ENCODE data around the gene ANO4.
"Not testable (repeated sequence)": the region's sequence is repeated elsewhere in the genome, so short reads cannot be mapped to it uniquely, and the experiment has no call there.

The ANO4 gene

DNA sequence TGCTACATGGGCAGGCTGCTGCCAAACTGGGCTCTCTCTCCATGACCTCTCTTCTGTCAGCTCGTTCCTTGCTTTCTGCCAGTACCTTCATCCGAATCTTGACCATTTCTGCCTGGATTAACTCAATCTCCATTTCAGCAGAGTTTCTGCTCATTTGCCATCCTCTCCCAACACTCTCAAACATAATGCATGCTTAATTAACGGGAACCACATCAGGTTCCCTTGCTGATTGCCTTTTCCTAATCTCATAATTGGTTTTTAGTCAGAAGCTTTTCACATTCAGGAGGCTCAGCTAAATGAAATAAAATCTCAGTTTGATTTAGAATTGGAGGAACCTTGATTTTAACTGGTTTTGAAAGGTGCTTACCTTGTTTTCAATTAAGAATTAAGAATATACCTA lies 288.1 kb downstream of the ANO4 start:
- no peak for DNase-seq (ENCODE audit: low read depth, low spot score)

DNA sequence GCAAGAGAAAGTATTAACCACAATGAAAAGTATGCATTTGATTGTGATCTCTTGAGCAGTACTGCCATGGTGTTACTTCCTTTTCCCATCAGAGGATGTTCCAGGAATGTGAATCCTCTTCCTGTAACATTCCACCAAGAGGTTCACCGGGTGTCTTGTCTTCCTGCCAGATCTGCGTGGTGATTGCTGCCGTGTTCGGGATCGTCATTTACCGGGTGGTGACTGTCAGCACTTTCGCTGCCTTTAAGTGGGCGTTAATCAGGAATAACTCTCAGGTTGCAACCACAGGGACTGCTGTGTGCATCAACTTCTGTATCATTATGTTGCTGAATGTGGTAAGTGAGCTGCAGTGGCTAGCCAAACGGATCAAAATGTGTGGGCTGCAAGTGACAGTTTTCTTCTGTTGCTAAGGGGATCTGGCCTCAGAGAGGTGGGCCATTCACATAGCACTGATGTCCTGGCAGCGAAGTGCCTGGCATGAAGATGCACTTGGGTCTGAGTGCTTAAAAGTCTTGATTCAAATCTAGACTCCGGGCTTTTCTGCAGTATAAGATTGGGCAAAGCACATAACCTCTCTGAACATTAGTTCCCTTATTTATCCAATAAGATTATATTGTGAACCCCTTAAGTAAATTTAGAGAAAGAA lies 292.0 kb downstream of the ANO4 start:
- DNase-seq (ENCODE audit: low read depth, low spot score): no peak

DNA sequence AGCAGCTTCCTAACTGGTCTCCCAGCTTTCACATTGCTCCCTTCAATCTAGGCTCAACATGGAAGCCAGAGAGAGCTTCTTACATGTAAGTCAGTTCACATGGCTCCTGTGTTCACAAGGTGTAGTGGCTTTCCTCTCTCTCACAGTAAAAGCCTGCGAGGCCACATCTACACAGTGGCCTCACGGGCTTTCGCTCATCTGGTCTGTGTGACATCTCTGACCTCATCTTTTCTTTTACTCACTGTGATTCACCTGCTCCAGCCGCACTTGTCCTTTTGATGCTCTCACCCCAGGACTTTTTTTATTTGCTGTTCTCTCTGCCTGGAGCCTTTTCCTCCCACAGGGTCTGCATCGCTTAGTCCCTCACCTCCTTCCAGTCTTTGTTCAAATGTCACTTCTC lies 293.3 kb downstream of the ANO4 start:
- DNase-seq (ENCODE audit: low read depth, low spot score): no peak

DNA sequence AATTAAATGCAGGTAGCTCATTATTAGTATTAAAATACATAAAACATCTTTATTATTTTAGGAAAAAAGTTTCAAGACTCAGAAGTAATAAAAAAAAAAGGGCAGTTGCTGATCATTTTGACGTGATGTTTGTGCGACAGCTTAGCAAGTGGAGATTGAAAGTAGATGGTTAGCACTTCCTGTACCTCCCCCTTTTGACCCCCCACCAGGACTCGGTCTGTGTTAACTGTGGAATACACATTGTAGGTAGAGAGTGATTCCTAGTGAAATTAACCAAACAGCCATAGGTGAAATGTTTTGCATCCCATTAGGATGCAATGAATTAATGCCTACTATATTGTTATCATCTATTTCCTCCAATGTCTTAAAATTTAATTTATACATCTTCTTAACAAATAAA lies 294.7 kb downstream of the ANO4 start:
- no peak for DNase-seq (ENCODE audit: low read depth, low spot score)

DNA sequence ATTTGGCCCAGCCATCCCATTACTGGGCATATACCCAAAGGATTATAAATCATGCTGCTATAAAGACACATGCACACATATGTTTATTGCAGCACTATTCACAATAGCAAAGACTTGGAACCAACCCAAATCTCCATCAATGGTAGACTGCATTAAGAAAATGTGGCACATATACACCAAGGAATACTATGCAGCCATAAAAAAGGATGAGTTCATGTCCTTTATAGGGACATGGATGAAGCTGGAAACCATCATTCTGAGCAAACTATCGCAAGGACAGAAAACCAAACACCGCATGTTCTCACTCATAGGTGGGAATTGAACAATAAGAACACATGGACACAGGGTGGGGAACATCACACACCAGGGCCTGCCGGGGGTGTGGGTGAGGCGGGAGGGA lies 295.6 kb downstream of the ANO4 start:
- DNase-seq (ENCODE audit: low read depth, low spot score): not testable (repeated sequence)

DNA sequence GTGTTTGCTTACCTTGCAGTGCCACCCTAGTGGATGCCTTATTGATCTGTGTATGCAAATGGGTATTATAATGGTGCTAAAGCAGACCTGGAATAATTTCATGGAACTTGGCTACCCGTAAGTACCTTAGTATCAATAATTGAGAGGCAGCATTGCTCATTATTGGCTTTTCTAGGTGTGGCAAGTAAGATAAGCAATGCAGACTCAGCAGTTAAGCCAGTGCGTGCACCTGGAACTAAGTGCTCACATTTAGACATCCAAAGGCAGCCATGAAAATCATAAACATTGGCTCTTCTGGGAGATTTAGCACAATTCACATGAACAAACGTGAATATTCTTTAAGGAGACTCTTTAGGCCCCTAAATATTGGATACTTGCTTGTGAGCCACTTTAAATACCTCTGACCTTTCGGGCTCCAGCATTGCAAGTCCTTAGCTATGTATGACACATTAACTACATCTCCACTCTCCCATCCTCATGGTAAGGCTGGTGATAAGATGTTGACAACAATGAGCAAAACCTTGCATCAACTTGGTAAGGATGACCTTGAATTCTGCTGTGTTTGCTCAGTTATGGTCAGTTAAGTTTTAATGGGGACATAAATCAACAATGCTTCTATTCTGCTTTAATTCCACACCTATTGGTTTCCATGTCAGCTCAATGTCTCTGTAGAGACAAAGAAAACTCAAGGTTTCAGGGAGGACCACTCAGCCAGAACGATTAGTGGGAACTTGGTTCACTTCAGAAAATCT lies 303.4 kb downstream of the ANO4 start:
- DNase-seq (ENCODE audit: low read depth, low spot score): no peak

DNA sequence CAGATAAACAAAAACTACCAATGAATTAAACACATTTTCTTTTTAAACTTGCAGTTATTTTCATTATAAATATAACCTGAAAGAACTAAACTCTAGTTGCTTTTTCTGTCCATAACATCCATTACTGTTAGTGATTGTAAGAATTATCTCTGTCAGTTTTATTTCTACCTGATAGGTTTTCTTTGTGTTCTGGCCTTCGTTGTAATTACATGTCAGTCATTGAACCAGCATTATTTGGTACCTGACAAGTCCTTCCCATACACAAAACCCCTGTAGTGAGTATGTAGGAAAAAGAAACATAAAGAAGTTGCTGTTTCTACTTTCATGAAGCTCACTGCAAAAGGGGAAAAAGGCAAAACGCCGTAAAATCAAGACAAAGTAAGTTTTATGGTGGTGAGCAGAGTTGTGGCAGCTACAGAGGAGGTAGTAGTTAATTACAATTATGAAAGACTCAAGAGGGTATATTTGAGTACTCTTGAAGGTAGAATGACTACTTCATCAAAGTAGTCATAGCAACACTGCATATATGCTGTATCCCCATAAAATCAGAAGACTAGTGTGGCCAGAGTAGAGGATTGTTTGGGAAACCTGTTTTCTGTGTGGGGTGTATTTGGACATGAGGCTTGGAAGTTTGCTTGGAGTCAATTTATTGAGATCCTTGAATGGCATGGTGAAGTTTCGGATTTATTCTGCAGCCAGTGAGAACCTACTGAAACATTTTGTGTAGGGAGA lies 312.6 kb downstream of the ANO4 start:
- no peak for DNase-seq (ENCODE audit: low read depth, low spot score)

DNA sequence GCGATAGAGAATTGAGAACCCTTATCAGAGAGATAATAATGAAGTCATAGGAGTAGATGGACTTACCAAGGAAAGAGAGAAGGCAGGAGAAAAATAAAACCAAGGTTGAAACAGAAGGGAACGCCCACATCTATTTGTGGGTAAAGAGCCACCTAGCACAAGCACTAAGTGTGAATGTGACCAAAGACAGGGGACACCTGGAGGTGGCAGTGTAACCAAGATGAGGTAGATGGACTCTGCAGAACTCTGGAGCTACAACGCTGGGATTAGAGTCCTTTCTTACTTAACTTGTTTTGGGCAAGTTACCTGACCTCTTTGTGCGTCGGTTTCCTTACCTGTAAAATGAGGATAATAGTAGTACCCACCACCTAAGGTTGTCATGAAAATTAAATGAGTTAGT lies 313.6 kb downstream of the ANO4 start:
- DNase-seq (ENCODE audit: low read depth, low spot score): no peak

DNA sequence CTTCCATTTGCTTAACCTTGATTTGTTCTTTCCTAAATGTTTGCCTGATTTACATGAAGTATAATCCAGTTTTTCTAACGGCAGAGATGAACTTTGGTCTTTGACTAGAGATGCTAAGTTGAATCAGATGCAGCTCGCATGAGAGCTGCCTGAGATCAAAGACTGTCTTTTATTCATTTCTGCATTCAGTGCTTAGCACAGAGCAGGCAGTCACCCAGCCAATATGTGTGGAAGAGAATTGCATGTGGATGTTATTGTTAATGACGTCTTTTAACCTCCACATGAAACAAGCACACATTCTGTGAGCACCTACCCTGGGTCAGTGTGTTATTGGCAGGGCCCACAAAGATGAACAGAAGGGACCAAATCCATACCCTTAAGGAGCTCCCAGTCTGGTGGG lies 316.3 kb downstream of the ANO4 start:
- DNase-seq (ENCODE audit: low read depth, low spot score): no peak

DNA sequence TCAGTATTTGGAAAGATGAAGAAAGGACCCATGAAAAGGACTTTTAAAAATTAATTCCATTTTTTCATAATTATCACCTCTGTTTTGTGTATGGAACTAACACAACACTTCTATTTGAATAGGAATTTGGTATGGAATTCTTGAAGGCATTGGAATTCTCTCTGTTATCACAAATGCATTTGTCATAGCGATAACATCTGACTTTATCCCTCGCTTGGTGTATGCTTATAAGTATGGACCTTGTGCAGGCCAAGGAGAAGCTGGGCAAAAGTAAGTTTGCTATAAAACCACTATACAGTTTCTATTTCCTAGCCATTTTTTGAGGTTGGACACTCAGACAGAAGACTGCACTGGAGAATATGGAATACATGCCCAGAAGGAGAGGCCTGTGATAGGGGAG lies 316.9 kb downstream of the ANO4 start:
- no peak for DNase-seq (ENCODE audit: low read depth, low spot score)

DNA sequence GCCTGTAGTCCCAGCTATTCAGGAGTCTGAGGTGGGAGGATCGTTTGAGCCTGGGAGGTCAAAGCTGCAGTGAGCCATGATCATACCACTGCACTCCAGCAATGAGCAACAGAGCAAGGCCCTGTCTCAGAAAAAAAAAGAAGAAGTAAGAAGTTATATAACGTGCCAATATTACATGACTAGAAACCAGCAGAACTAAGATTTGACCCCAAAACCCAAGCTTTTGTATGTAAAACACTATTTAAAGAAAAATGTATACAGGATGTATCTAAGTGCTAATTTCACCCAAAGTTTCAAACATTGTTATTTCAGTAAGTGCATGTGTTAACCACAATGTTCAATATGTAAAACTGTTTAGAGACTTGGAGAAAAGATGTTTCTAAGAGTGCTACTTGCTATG lies 320.8 kb downstream of the ANO4 start:
- no peak for DNase-seq (ENCODE audit: low read depth, low spot score)

DNA sequence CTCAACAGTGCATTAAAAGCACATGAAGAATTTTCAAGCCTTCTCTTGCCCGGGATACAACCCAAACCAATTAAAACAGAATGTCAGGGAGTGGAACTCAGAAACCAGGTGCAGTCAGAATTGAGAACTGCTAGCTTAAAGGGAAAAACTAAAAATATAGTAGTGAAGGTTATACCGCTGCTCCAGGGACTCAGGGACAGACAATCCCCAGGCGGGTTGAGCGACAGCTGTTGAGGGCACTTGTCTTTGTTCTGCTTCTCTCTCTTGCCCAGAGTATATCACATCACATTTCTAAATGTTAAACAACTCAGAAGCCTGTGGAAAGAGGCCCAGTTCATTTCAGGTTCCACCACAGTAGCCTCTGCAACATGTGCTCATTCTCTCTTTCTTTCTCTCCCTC lies 322.3 kb downstream of the ANO4 start:
- no peak for DNase-seq (ENCODE audit: low read depth, low spot score)

DNA sequence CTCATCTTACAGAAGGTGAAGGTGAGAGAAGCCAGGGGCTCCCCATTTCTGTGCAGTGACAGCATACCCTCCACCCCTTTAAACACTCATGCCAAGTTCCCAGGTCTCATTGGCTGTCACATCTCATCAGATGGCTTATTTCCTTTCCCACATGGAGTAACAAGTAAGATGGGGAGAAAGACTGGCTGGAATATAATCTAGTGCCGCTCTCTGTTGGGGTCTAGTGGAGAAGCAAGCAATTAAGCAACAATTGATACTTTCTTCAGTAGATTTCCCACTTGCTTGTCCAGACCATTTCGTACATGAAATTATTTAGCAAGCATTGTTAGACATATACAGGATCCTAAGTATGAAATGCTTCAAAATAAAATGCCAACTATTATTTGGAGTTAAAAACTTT lies 323.3 kb downstream of the ANO4 start:
- DNase-seq (ENCODE audit: low read depth, low spot score): no peak

DNA sequence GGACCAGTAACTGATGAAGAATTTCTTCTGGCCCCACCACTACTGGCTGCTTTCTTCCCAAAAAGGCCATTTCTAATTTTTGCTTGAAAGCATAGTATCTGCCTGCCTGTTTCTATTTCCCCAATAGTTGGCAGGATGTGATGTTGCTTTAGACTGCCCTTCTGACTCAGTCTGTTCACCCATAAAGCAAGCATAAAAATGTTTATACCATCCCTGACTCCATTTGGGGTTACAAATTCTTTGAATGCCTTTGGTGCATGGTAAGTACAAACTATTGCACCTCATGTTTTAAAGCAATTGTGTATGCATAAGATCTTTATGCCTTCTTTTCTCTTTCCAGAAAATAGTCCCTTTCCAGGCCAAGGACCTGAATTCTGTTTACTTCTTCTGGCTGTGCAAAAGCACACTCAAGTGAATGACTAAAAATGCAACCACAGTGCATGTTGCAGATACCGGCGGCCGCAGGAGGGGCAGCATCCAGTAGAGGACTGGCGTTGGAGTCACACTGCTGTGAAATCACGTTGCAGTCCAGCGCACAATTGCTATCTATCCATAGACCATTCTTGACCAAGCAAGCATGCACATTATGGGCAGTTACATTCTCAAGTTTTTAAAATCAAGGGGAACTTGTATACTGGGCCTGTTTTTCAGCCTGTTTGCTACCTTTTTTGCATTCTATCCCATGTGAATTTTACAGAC lies 333.1 kb downstream of the ANO4 start:
- no peak for DNase-seq (ENCODE audit: low read depth, low spot score)

DNA sequence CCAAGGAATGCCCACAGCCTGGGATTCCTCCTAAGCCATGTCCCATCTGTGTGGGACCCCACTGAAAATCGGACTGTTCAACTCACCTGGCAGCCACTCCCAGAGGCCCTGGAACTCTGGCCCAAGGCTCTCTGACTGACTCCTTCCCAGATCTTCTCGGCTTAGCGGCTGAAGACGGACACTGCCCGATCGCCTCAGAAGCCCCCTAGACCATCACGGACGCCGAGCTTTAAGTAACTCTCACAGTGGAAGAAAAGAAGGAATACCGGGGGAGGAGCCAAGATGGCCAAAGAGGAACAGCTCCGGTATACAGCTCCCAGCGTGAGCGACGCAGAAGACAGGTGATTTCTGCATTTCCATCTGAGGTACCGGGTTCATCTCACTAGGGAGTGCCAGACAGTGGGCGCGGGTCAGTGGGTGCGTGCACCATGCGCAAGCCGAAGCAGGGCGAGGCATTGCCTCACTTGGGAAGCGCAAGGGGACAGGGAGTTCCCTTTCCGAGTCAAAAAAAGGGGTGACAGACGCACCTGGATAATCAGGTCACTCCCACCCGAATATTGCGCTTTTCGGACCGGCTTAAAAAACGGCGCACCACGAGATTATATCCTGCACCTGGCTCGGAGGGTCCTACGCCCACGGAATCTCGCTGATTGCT lies 351.3 kb downstream of the ANO4 start:
- DNase-seq (ENCODE audit: low read depth, low spot score): not testable (repeated sequence)

DNA sequence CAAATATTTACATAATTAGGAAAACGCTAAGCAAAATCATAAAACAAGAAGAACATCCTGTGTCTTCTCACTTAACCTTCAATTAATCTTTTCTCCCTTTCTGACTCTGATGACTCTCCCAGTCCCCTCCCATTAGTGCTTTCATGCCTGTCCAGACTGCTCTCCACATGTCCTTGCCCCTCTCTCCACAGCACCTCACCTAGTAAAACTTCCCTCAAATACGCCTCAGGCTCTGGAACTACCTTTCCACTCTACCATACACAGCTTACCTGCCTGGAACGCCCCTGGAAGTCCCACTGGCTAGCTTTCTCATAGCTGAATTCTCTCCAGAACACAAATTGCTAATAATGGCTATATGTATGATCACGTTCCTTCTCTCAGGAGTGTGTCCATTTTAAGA lies 370.7 kb downstream of the ANO4 start:
- DNase-seq (ENCODE audit: low read depth, low spot score): no peak

DNA sequence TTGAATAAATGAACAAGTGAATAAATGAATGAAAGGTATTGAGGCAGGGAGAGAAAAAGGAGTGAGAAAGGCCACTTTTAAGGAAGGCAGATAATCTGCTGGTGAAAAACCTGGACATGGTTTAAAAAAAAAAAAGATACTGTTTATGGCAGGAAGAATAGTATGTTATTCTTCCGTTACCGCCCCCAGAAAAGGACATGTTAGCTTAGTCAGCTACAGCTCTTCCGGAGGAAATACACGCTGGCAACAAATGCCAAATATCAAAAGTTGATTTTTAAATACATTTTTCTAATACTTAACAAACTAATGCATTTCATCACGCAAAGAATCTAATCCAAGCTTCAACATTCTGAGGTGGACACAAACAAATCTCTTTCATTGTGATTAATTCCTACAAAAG lies 372.3 kb downstream of the ANO4 start:
- DNase-seq (ENCODE audit: low read depth, low spot score): no peak

DNA sequence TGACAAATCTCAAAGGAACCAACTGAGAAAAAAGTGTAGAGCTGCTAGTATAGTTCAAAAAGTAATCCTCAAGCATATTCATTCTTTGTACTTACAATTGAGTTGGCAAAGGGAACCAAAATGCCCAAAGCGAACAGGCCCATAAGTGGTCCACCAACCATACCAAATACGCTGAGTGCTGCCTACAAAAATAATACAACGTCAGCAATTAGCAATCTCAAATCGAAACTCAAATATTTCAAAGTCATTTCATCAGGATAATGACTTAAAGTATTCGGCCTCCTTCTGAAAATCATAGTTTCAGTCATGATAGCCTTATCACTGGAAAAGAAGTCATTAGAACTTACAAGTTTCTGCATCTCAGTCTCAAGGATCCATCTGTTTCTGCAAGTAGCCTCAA lies 373.4 kb downstream of the ANO4 start:
- DNase-seq (ENCODE audit: low read depth, low spot score): no peak

DNA sequence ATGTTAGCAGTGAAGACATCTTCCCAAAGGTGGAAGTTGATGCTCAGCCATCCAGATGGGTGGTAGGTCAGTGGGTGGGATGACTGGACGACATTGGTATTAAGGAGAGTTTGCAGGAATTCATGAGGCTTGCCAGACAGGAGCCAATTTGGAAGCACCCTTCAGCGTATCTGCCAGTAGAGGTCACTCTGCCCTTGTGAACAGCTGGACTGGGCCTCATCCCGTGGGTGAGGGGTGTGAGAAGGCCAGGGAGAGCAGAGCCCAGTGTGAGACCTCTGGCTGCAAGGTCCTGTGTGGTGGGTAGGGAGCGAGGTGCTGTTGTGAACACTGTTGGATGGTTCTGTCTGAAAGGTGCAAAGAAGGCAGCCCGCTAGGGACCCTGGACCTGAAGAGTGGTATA lies 377.7 kb downstream of the ANO4 start:
- DNase-seq (ENCODE audit: low read depth, low spot score): no peak

DNA sequence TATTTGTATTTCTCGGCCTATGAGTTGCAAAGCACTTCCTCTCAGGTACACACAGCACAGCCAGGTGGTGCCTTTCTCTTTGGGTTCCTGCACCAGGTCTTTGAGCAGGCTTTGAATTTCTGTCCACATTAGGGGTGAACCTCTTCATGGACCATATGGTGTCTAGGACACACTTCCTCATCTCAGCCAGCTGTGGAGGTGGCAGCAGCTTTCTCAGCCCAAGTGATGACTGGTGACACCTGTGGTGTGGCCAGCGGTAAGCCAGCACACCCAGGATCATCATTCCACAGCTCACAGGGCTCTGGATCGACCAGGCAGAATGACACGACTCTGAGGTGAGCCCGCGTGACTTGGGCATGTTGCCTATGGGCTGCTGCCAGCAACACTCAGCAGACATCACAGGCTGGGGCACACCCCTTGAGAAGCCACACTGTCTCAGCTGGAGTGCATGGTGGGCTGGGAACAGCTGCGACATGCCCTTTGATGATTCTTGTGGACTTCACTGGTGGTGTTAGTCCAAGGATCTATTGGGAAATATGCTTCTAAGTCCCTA lies 378.7 kb downstream of the ANO4 start:
- DNase-seq (ENCODE audit: low read depth, low spot score): no peak

DNA sequence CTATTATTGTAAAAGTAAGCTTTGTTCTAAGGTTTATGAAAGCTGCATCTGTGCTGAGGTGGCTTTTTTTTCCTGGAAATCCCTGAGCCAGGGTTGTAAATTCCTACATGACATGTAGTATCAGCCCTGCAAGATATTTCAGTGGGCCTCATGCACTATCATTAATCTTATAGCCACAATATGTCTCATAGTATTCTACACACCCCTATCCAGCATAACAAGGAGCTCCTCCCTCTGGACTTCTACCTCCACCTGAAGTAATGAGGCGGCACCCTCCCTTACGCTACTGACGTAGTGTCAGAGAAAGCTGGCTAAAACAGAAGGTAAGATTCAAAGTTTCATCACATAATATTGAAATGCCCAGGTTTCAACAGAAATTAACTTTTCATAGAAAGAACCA lies 380.0 kb downstream of the ANO4 start:
- DNase-seq (ENCODE audit: low read depth, low spot score): no peak

All from activated CD4-positive, CD25-positive, alpha-beta regulatory T cell treated with anti-CD3 and anti-CD28 coated beads, Interleukin-2, amount 50 U/mL, for 16 hours (primary cell).